Osteoblast (primary cell): ENCODE data around the gene PSKH1. TPM values are rescaled to one million over a fixed set of nuclear protein-coding genes. Genes with fewer than 3 reads are reported as not detected.

Experiments used
- DNase-seq: peaks from one replicate; pipeline ENCODE4 v3.0.0; 2011; ENCODE audit warnings: low spot score, mixed read lengths; ENCODE audit not compliant: insufficient read length; ENCODE audit errors: missing footprints
- H2AFZ ChIP-seq: 2 replicates; pipeline ENCODE4 v1.6.0; 2011; ENCODE audit warnings: mild to moderate bottlenecking, low read length
- H3K27ac ChIP-seq: 2 replicates; pipeline ENCODE4 v1.5.1; 2011; ENCODE audit warnings: mild to moderate bottlenecking, low read depth, low read length, moderate library complexity
- H3K27me3 ChIP-seq: 2 replicates; pipeline ENCODE4 v1.6.0; 2012; ENCODE audit warnings: mild to moderate bottlenecking, control low read depth, inconsistent platforms, low read length, moderate library complexity; ENCODE audit not compliant: insufficient read depth
- H3K36me3 ChIP-seq: 2 replicates; pipeline ENCODE4 v1.5.1; 2011; ENCODE audit warnings: mild to moderate bottlenecking, low read length, control low read depth, moderate library complexity; ENCODE audit not compliant: insufficient read depth
- H3K4me1 ChIP-seq: 2 replicates; pipeline ENCODE4 v1.5.1; 2011; ENCODE audit warnings: mild to moderate bottlenecking, low read length, control low read depth, moderate library complexity; ENCODE audit not compliant: insufficient read depth
- H3K4me2 ChIP-seq: 2 replicates; pipeline ENCODE4 v1.6.0; 2011; ENCODE audit warnings: mild to moderate bottlenecking, low read length; ENCODE audit not compliant: insufficient read depth
- H3K4me3 ChIP-seq: fragments of 200-600 bp; sonication (generic); 3 replicates; pipeline ENCODE4 v1.5.1; 2012; ENCODE audit warnings: mild to moderate bottlenecking, low read length, inconsistent platforms; ENCODE audit not compliant: insufficient read depth
- H3K79me2 ChIP-seq: 2 replicates; pipeline ENCODE4 v1.6.0; 2012; ENCODE audit warnings: mild to moderate bottlenecking, low read length, control low read depth, inconsistent platforms; ENCODE audit not compliant: insufficient read depth
- H3K9me3 ChIP-seq: 2 replicates; pipeline ENCODE4 v1.5.1; 2011; ENCODE audit warnings: low read depth, low read length, control low read depth
- H4K20me1 ChIP-seq: 2 replicates; pipeline ENCODE4 v1.6.0; 2012; ENCODE audit warnings: mild to moderate bottlenecking, low read length, control low read depth; ENCODE audit not compliant: insufficient read depth
- total RNA-seq: library from RNA; depleted of rRNA; stranded (reverse); fragments of >200 nt; gene quantifications from 2 replicates; pipeline ENCODE4 v1.2.3, GENCODE V29; 2012
- TF ChIP-seq, protein P1 (sequence below): IDR thresholded peaks from 2 replicates; pipeline ENCODE4 v1.5.1; 2011; ENCODE audit warnings: mild to moderate bottlenecking, low read depth, low read length, moderate library complexity; ENCODE audit errors: extremely low read depth

Gene PSKH1
- total RNA-seq, 1 donor, result 18.5 TPM

DNA sequence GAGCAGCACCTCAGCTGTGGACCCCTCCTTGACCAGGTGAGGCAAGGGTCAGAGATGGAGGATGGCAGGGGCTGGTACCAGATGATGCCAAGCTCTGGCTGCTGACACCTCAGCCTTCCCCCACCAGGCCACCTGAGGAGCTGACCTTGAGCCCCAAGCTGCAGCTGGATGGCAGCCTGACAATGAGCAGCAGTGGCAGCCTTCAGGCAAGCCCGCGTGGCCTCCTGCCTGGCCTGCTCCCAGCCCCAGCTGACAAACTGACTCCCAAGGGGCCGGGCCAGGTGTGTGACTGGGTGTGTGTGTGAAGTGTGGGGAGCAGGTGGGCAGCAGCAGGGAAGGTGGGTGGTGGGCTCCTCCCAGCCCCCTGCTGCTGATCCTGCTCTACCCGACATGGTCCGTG is 13.1 kb upstream of the PSKH1 start:
- H3K4me3 ChIP-seq, result no peak overlapping the region
- H3K79me2 ChIP-seq, result peaks cover 32% of the 10 kb centered on the region
- H4K20me1 ChIP-seq, result peaks cover 51% of the 10 kb centered on the region
- H3K36me3 ChIP-seq, result peaks cover 83% of the 10 kb centered on the region
- no peak overlapping the region for H3K4me2 ChIP-seq
- H3K4me1 ChIP-seq, result peaks cover 8% of the 10 kb centered on the region
- no peaks in the 10 kb centered on the region for H3K27me3 ChIP-seq
- no peak overlapping the region for H2AFZ ChIP-seq
- H3K9me3 ChIP-seq, result no peaks in the 10 kb centered on the region
- TF ChIP-seq, protein P1, sequence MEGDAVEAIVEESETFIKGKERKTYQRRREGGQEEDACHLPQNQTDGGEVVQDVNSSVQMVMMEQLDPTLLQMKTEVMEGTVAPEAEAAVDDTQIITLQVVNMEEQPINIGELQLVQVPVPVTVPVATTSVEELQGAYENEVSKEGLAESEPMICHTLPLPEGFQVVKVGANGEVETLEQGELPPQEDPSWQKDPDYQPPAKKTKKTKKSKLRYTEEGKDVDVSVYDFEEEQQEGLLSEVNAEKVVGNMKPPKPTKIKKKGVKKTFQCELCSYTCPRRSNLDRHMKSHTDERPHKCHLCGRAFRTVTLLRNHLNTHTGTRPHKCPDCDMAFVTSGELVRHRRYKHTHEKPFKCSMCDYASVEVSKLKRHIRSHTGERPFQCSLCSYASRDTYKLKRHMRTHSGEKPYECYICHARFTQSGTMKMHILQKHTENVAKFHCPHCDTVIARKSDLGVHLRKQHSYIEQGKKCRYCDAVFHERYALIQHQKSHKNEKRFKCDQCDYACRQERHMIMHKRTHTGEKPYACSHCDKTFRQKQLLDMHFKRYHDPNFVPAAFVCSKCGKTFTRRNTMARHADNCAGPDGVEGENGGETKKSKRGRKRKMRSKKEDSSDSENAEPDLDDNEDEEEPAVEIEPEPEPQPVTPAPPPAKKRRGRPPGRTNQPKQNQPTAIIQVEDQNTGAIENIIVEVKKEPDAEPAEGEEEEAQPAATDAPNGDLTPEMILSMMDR, result no peak
- peak; percentile 31 for DNase-seq
- H3K27ac ChIP-seq, result no peak overlapping the region

- no peak overlapping the region for H2AFZ ChIP-seq
- peak; percentile 44 for DNase-seq
- H3K4me3 ChIP-seq, result no peak overlapping the region
- no peak overlapping the region for H3K27ac ChIP-seq
- H3K4me2 ChIP-seq, result no peak overlapping the region
- no peaks in the 10 kb centered on the region for H3K27me3 ChIP-seq
- TF ChIP-seq, protein P1, result no peak
- peaks cover 25% of the 10 kb centered on the region for H3K79me2 ChIP-seq
- H3K9me3 ChIP-seq, result no peaks in the 10 kb centered on the region
- peaks cover 83% of the 10 kb centered on the region for H3K36me3 ChIP-seq
- H3K4me1 ChIP-seq, result peaks cover 8% of the 10 kb centered on the region
- H4K20me1 ChIP-seq, result peaks cover 47% of the 10 kb centered on the region
Measured at GRCh38 chr16:67880584-67880983, 12.5 kb upstream of the PSKH1 start.

DNA sequence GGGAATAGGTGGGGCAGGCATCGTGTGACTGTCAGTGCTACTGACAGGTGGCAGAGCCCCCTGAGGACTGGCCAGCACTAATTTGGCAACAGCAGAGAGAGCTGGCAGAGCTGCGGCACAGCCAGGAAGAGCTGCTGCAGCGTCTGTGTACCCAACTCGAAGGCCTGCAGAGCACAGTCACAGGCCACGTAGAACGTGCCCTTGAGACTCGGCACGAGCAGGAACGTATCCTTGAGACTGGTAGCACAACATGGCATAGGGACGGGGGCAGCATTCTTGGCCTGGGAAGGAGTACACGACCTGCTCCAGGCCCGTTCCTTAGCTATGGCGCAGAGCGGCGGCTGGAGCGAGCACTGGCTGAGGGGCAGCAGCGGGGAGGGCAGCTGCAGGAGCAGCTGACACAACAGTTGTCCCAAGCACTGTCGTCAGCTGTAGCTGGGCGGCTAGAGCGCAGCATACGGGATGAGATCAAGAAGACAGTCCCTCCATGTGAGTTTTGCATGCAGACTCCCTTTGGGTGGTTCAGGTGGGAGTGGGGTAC is 11.4 kb upstream of the PSKH1 start:
- Histone ChIP-seq H3K79me2 (peaks cover 14% of the 10 kb centered on the region), H3K27me3 (no peaks in the 10 kb centered on the region), H3K4me3 (no peak overlapping the region), H2AFZ (no peak overlapping the region), H3K4me1 (peaks cover 8% of the 10 kb centered on the region), H3K36me3 (peaks cover 72% of the 10 kb centered on the region), H3K4me2 (no peak overlapping the region), H4K20me1 (peaks cover 36% of the 10 kb centered on the region), H3K9me3 (no peaks in the 10 kb centered on the region), H3K27ac (no peak overlapping the region)
- DNase-seq, result peak; percentile 87
- TF ChIP-seq, protein P1, result no peak

GRCh38 chr16:67882374-67883145 is 10.5 kb upstream of the PSKH1 start:
- peaks cover 30% of the 10 kb centered on the region for H4K20me1 ChIP-seq
- H3K4me1 ChIP-seq, result peaks cover 8% of the 10 kb centered on the region
- H3K36me3 ChIP-seq, result peaks cover 67% of the 10 kb centered on the region
- TF ChIP-seq, protein P1, result no peak
- no peak overlapping the region for H3K27ac ChIP-seq
- H2AFZ ChIP-seq, result no peak overlapping the region
- H3K27me3 ChIP-seq, result no peaks in the 10 kb centered on the region
- H3K4me2 ChIP-seq, result no peak overlapping the region
- peaks cover 5% of the 10 kb centered on the region for H3K79me2 ChIP-seq
- peak; percentile 72 for DNase-seq
- H3K9me3 ChIP-seq, result no peaks in the 10 kb centered on the region
- no peak overlapping the region for H3K4me3 ChIP-seq
